T-cell (primary cell): Measurements from ENCODE around the gene CBLC. TPM values are rescaled to one million over a fixed set of nuclear protein-coding genes. Genes with fewer than 3 reads are reported as not detected.

Experiments
- ATAC-seq, 4 experiments: fragments of 200-7000 bp in 3 of 4; fragments of 150-1000 bp in 1 of 4; cut with Tn5 transposase; replicated peaks in 1 of 4; 1 replicate in 3 of 4; 2 replicates in 1 of 4; pipeline ENCODE4 v1.10.0; 2021; ENCODE audit warnings: moderate library complexity in 3 of 4, mild to moderate bottlenecking in 2 of 4, moderate number of reproducible peaks in 1 of 4
- CTCF ChIA-PET, 2 donors: fragments of 300-600 bp; sonication (Branson Sonifier 250); formaldehyde crosslinking; loops; one replicate each; lab custom pipeline; 2022; ENCODE audit warnings: antibody characterized with exemption in 2 of 2; lab: Charles Lee
- POLR2A ChIA-PET, 2 donors: fragments of 300-600 bp; sonication (Branson Sonifier 250); formaldehyde crosslinking; loops; one replicate each; lab custom pipeline; 2022; ENCODE audit warnings: antibody characterized with exemption in 2 of 2; lab: Charles Lee
- DNase-seq, 35 experiments: peaks; one replicate each; pipeline versions ENCODE4 v3.0.0 to v3.0.0-alpha.2; 2013 to 2023
- H3K27ac ChIP-seq: one replicate; pipeline ENCODE4 v1.5.1; 2013; ENCODE audit warnings: low read length
- H3K27me3 ChIP-seq, 2 experiments: replicated peaks in 1 of 2; 1 replicate in 1 of 2; 2 replicates in 1 of 2; pipeline versions ENCODE4 v1.6.1 to v1.7.0; 2013; ENCODE audit warnings: low read length in 1 of 2, mixed read lengths in 1 of 2; ENCODE audit not compliant: control insufficient read depth in 2 of 2, insufficient read depth in 2 of 2; ENCODE audit errors: extremely low read depth in 1 of 2
- H3K36me3 ChIP-seq, 2 donors: 1 replicate in 1 of 2; 2 replicates in 1 of 2; pipeline versions ENCODE4 v1.6.1 to v1.7.0; 2013; ENCODE audit warnings: low read length in 1 of 2; ENCODE audit not compliant: control insufficient read depth in 2 of 2, insufficient read depth in 1 of 2; ENCODE audit errors: extremely low read depth in 1 of 2
- H3K4me1 ChIP-seq, 2 experiments: 1 replicate in 1 of 2; 2 replicates in 1 of 2; pipeline versions ENCODE4 v1.6.1 to v1.7.0; 2013; ENCODE audit warnings: low read length in 2 of 2, mixed read lengths in 1 of 2; ENCODE audit not compliant: insufficient read depth in 2 of 2, control insufficient read depth in 1 of 2; ENCODE audit errors: extremely low read depth in 1 of 2
- H3K4me3 ChIP-seq, 2 donors: 1 replicate in 1 of 2; 2 replicates in 1 of 2; pipeline versions ENCODE4 v1.5.1 to v1.7.0; 2013; ENCODE audit warnings: mild to moderate bottlenecking in 2 of 2, low read length in 1 of 2, moderate library complexity in 1 of 2; ENCODE audit not compliant: control insufficient read depth in 1 of 2; ENCODE audit errors: extremely low read depth in 1 of 2
- H3K9me3 ChIP-seq: 2 replicates; pipeline ENCODE4 v1.7.0; 2013
- H3K27ac Mint-ChIP-seq, 2 donors: one replicate each; pipeline ENCODE4 v1.8.0; 2020 to 2021; ENCODE audit warnings: mild to moderate bottlenecking in 2 of 2, mixed read lengths in 2 of 2
- H3K27me3 Mint-ChIP-seq, 2 donors: one replicate each; pipeline ENCODE4 v1.8.0; 2021 to 2022; ENCODE audit warnings: mixed read lengths in 2 of 2
- H3K36me3 Mint-ChIP-seq: one replicate; pipeline ENCODE4 v1.8.0; 2021; ENCODE audit warnings: mixed read lengths
- H3K4me1 Mint-ChIP-seq, 3 donors: one replicate each; pipeline ENCODE4 v1.8.0; 2020 to 2022; ENCODE audit warnings: mixed read lengths in 3 of 3, mild to moderate bottlenecking in 1 of 3
- H3K4me3 Mint-ChIP-seq, 3 donors: one replicate each; pipeline ENCODE4 v1.8.0; 2020 to 2022; ENCODE audit warnings: mild to moderate bottlenecking in 3 of 3, mixed read lengths in 3 of 3, moderate library complexity in 3 of 3
- H3K9me3 Mint-ChIP-seq, 3 donors: one replicate each; pipeline ENCODE4 v1.8.0; 2020 to 2022; ENCODE audit warnings: mixed read lengths in 3 of 3
- WGBS: methylation state at CpG from one replicate; pipeline ENCODE4 v1.1.5; 2013; ENCODE audit warnings: missing lambda C conversion rate; ENCODE audit not compliant: insufficient coverage; 5-methylcytosine and 5-hydroxymethylcytosine counted together
- total RNA-seq, 35 experiments: library from RNA in 6 of 35; stranded (reverse) in 6 of 35; fragments of 120-200 nt in 1 of 35; gene quantifications; one replicate each; pipeline versions ENCODE4 v1.2.1 to v1.2.4 and lab custom pipeline; 2013 to 2026

The CBLC gene
- total RNA-seq, 5 donors from 2014 or later (not counting 1 experiment from before 2014, with no cell fraction given): 0.25 to 0.30 TPM; not detected in 3

DNA sequence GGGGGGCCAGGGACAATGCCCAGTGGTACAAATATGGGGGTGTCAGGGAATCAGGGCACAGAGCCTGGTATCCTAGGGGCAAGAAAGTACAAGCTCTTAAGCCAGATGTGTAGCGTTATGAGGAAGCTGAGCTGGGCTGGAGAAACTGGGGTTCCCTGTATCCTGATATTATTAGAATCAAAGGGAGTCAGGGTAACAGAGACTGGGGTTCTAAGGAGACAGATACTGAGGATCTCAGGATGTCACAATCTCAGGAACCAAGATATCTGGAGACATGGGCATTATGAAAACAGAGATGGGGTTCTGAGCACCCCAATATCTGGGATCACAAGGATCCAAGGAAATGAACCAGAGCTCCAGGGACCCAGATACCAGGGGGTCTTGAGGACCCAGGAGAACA lies 28.4 kb upstream of the CBLC start:
- ATAC-seq (no peak), DNase-seq (no peak)
- H3K4me1 ChIP-seq: peaks cover 14 to 69% of the 10 kb centered on the region in 2 experiments
- Mint-ChIP-seq H3K36me3 (peaks cover 6% of the 10 kb centered on the region), H3K4me3 (peak overlapping the region; percentile 85 to 89 (median 85)), H3K27ac (peak overlapping the region; percentile 88 to 94), H3K27me3 (no peaks in the 10 kb centered on the region), H3K9me3 (no peaks in the 10 kb centered on the region), H3K4me1 (peaks cover 60 to 81% (median 64%) of the 10 kb centered on the region in 3 donors)
- CTCF ChIA-PET: no interaction called here
- peak overlapping the region; percentile 90 for H3K27ac ChIP-seq
- H3K27me3 ChIP-seq: no peaks in the 10 kb centered on the region
- peak overlapping the region in 1 of 2 donors; percentile 65 for H3K4me3 ChIP-seq
- no peaks in the 10 kb centered on the region for H3K9me3 ChIP-seq
- POLR2A ChIA-PET: no interaction called here
- whole genome bisulfite sequencing: 20% methylated on average over 1 of the region's 1 CpG
- H3K36me3 ChIP-seq: peaks cover 0 to 8% of the 10 kb centered on the region in 2 donors

DNA sequence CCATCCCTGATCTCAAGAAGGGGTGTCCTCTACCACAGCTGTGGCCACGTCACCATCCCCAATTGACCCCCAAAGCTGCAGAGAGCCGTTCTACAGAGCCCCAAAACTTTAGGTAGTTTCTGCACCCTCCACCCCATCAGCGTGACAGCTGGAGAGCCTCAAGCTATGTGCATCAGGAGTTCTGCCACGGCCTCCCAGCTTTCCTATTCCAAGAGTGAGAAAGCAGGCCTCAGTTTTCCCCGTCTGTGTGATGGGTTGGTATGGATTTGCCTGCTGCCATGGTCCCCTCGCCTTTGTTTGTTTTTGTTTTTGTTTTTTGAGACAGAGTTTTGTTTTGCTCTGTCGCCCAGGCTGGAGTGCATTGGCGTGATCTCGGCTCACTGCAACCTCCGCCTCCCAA lies 27.7 kb upstream of the CBLC start:
- Mint-ChIP-seq H3K27me3 (no peaks in the 10 kb centered on the region), H3K4me3 (peak overlapping the region; percentile 85 to 89 (median 85)), H3K27ac (peak overlapping the region; percentile 88 to 94), H3K36me3 (peaks cover 6% of the 10 kb centered on the region), H3K4me1 (peaks cover 66 to 88% (median 70%) of the 10 kb centered on the region in 3 donors), H3K9me3 (no peaks in the 10 kb centered on the region)
- 89% methylated on average over 8 of the region's 10 CpGs for WGBS
- Histone ChIP-seq H3K9me3 (no peaks in the 10 kb centered on the region), H3K4me1 (peaks cover 21 to 76% of the 10 kb centered on the region in 2 experiments), H3K27me3 (no peaks in the 10 kb centered on the region), H3K36me3 (peaks cover 0 to 8% of the 10 kb centered on the region in 2 donors), H3K4me3 (peak overlapping the region in 1 of 2 donors; percentile 19), H3K27ac (peak overlapping the region; percentile 90)
- CTCF ChIA-PET: interaction anchor here in 1 of 2 donors (1.3 kb wide), 1 partner anchor 20 kb away, joined by 3 read pairs; no protein-coding TSS in a partner anchor
- ATAC-seq: no peak
- DNase-seq: no peak
- POLR2A ChIA-PET: interaction anchor here in 1 of 2 donors (0.6 kb wide), 1 partner anchor 534 kb away, joined by 5 read pairs; no protein-coding TSS in a partner anchor

DNA sequence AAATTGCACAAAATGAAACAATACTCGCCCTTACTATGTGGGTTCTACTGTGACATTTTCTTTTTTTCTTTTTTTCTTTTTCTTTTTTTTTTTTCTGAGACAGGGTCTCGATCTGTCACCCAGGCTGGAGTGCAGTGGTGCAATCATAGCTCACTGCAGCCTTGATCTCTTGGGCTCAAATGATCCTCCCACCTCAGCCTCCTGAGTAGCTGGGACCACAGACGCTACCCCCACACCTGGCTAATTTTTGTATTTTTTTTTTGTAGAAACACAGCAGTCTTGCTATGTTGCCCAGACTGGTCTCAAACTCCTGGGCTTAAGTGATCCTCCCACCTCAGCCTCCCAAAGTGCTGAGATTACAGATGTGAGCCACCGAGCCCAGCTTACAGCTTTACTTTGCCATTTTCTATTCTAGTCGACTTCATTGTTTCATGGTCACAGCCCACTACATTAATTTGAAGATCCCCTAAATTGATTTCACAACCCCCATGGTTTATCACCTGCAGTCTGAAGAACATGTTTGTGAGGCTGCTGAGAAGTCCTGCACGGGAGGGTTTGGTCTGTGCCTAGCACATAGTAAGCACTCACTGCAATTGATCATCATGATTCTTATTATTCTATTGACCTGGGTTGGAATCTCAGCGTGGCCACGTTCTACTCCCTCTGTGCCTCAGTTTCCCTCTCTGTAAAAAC lies 25.4 kb upstream of the CBLC start:
- Mint-ChIP-seq H3K9me3 (no peaks in the 10 kb centered on the region), H3K27me3 (no peaks in the 10 kb centered on the region), H3K4me1 (peaks cover 73 to 81% (median 75%) of the 10 kb centered on the region in 3 donors), H3K36me3 (peaks cover 9% of the 10 kb centered on the region), H3K27ac (peak overlapping the region; percentile 93 to 94), H3K4me3 (peak overlapping the region; percentile 84 to 89 (median 85))
- ChIA-PET POLR2A (no interaction called here), CTCF (interaction anchor here in 1 of 2 donors (1.8 to 2.2 kb wide), 2 partner anchors 18 to 28 kb away, joined by 9 to 15 read pairs; no protein-coding TSS in a partner anchor)
- H3K9me3 ChIP-seq: no peaks in the 10 kb centered on the region
- DNase-seq: no peak
- WGBS: no CpG with 5 or more reads among the region's 8 CpGs
- no peak for ATAC-seq
- H3K4me3 ChIP-seq: peak overlapping the region in 1 of 2 donors; percentile 52
- peaks cover 24 to 89% of the 10 kb centered on the region in 2 experiments for H3K4me1 ChIP-seq
- H3K27ac ChIP-seq: peak overlapping the region; percentile 87
- H3K27me3 ChIP-seq: no peaks in the 10 kb centered on the region
- H3K36me3 ChIP-seq: peaks cover 0 to 19% of the 10 kb centered on the region in 2 donors

DNA sequence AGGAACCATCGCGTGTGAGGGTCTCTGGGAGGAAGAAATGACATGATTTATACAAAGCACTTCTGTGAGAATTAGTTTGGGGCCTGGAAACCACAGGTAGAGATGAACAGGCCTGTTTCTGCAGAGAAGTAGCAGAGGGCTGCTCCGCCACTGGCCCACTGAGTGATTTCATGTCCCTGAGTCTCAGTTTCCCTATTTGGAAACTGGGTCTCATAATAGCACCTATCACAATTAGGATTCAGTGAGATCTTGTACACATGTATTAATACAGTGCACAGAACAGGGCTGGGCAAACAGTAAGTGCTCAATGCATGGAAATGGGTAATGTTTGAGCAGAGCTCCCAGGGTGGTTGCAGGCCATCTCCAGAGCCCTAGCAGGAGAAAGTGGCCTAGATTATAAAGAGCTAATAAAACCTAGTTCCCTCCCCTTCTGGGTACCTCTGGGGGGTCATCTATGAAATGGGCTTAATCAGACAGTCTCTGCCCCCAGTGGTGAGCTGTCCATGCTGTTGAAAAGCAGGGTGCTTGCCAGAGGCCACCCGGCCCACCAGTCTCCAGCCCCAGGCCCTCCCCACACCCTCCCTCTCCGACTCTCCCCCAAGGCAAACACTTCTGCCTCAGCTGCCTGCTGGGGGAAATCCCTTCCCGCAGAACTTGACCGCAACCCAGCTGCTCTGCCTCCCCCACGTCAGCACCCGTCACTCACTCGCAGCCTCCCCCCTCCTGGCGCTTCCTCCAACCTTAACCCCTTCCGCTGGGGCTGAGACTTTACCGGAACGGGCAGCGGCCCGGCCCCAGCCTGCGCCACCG lies 24.7 kb upstream of the CBLC start:
- Histone ChIP-seq H3K36me3 (peaks cover 5 to 24% of the 10 kb centered on the region in 2 donors), H3K9me3 (no peaks in the 10 kb centered on the region), H3K27me3 (no peaks in the 10 kb centered on the region), H3K27ac (peak overlapping the region; percentile 87), H3K4me1 (peaks cover 24 to 81% of the 10 kb centered on the region in 2 experiments), H3K4me3 (peak overlapping the region; percentile 11 to 52)
- Mint-ChIP-seq H3K4me1 (peaks cover 71 to 74% (median 72%) of the 10 kb centered on the region in 3 donors), H3K27me3 (no peaks in the 10 kb centered on the region), H3K27ac (peak overlapping the region; percentile 93 to 94), H3K4me3 (peak overlapping the region; percentile 84 to 89 (median 85)), H3K9me3 (no peaks in the 10 kb centered on the region), H3K36me3 (peaks cover 13% of the 10 kb centered on the region)
- DNase-seq: peak; percentile 72 to 98 (median 95)
- ChIA-PET POLR2A (no interaction called here), CTCF (interaction anchor here (0.6 to 2.2 kb wide), 4 partner anchors 17 to 30 kb away, joined by 3 to 15 read pairs (median 6); no protein-coding TSS in a partner anchor)
- peak; percentile 82 to 84 (median 83) for ATAC-seq
- WGBS: 3% methylated on average over 5 of the region's 18 CpGs

DNA sequence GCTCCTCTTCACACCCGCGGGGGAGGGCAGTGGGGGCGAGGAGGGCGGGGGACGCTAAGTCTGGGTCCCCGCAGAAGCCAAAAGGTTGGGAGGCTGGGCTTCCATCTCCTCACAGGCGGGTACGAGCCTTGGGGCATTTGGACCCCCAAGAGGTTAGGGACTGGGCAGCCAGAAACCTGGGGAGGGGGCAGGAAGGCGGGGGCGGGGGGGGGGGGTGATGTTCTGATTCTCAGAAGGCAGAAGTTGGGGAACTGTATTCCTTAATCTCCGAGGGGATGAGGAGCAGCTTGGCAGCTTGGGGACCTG lies 24.1 kb upstream of the CBLC start:
- Mint-ChIP-seq H3K4me3 (peak overlapping the region; percentile 84 to 89 (median 85)), H3K36me3 (peaks cover 18% of the 10 kb centered on the region), H3K27ac (peak overlapping the region; percentile 93 to 94), H3K9me3 (no peaks in the 10 kb centered on the region), H3K4me1 (peaks cover 70 to 73% (median 72%) of the 10 kb centered on the region in 3 donors), H3K27me3 (no peaks in the 10 kb centered on the region)
- 0% methylated on average over 1 of the region's 11 CpGs for WGBS
- POLR2A ChIA-PET: interaction anchor here in 1 of 2 donors (0.6 kb wide), 1 partner anchor 852 kb away, joined by 3 read pairs; no protein-coding TSS in a partner anchor
- CTCF ChIA-PET: interaction anchor here (0.6 to 2.2 kb wide), 4 partner anchors 17 to 30 kb away, joined by 3 to 15 read pairs (median 6); no protein-coding TSS in a partner anchor
- Histone ChIP-seq H3K36me3 (peaks cover 7 to 29% of the 10 kb centered on the region in 2 donors), H3K4me3 (peak overlapping the region in 1 of 2 donors; percentile 52), H3K4me1 (peaks cover 24 to 81% of the 10 kb centered on the region in 2 experiments), H3K27me3 (no peaks in the 10 kb centered on the region), H3K9me3 (no peaks in the 10 kb centered on the region), H3K27ac (peak overlapping the region; percentile 87)
- ATAC-seq (no peak), DNase-seq (no peak)
